ENCODE results near the gene PTPN3. TPM values are rescaled to one million over a fixed set of nuclear protein-coding genes. Genes with fewer than 3 reads are reported as not detected.

Gene PTPN3
- total and polyA plus RNA-seq, 2 donors (not counting 1 experiment from before 2014, with no cell fraction given), result 1.4 to 2.3 TPM

DNA sequence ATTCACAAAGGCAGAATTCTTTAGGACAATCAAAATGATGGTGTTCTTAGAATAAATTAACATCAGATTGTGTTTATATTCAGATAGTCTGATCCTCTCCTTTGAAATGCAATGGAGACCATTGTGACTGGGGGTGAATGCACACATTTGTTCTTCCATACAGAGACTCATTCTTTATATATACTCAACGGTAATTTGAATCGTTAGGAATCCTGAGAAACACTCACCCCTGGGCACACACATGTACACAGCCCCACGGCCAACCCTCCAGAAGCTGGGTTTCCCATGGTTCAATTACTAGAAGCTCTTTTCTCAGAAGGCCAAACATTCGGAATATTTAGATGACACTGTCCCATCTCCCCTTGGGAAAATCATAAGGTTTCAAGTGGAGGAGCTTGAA lies 119.8 kb downstream of the PTPN3 start:
- H3K4me1 ChIP-seq (ENCODE audit: control insufficient read depth, extremely low read depth, insufficient read depth, low read length), result no peaks in the 10 kb centered on the region
- no peaks in the 10 kb centered on the region for H3K9me3 ChIP-seq (ENCODE audit: control insufficient read depth, insufficient read depth, low read depth, low read length)
- H3K36me3 ChIP-seq (ENCODE audit: control insufficient read depth, insufficient read depth, low read length), result no peaks in the 10 kb centered on the region
- no peak overlapping the region for H3K9ac ChIP-seq (ENCODE audit: insufficient read depth, low read length)
- no peaks in the 10 kb centered on the region for H3K79me2 ChIP-seq (ENCODE audit: control insufficient read depth, insufficient read depth, low read length)
- no peak overlapping the region for H3K27ac ChIP-seq (ENCODE audit: insufficient read depth, low read length)
- no peak for TF ChIP-seq EZH2 (IDR thresholded peaks at IDR 0.05; ENCODE audit: low read length, missing control alignments)
- TF ChIP-seq, protein P1, sequence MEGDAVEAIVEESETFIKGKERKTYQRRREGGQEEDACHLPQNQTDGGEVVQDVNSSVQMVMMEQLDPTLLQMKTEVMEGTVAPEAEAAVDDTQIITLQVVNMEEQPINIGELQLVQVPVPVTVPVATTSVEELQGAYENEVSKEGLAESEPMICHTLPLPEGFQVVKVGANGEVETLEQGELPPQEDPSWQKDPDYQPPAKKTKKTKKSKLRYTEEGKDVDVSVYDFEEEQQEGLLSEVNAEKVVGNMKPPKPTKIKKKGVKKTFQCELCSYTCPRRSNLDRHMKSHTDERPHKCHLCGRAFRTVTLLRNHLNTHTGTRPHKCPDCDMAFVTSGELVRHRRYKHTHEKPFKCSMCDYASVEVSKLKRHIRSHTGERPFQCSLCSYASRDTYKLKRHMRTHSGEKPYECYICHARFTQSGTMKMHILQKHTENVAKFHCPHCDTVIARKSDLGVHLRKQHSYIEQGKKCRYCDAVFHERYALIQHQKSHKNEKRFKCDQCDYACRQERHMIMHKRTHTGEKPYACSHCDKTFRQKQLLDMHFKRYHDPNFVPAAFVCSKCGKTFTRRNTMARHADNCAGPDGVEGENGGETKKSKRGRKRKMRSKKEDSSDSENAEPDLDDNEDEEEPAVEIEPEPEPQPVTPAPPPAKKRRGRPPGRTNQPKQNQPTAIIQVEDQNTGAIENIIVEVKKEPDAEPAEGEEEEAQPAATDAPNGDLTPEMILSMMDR (conservative IDR thresholded peaks at IDR 0.05 in 1 of 2, IDR thresholded peaks at IDR 0.05 in 1 of 2; ENCODE audit: low read depth in 1 of 2, low read length in 2 of 2), result no peak
- no peak overlapping the region for H3K4me3 ChIP-seq (replicated peaks in 1 of 4; ENCODE audit: control extremely low read depth in 1 of 4, insufficient read depth in 1 of 4, low read depth in 3 of 4, low read length in 4 of 4)
- H4K20me1 ChIP-seq (ENCODE audit: control insufficient read depth, extremely low read depth, insufficient read depth, low read length), result no peaks in the 10 kb centered on the region
- no peak for DNase-seq (ENCODE audit: low read depth in 2 of 2)
- no peaks in the 10 kb centered on the region for H3K27me3 ChIP-seq (ENCODE audit: control insufficient read depth, insufficient read depth, low read length)
- no peak overlapping the region for H3K4me2 ChIP-seq (ENCODE audit: extremely low read depth, insufficient read depth, low read length)
- H2AFZ ChIP-seq (ENCODE audit: low read length), result no peak overlapping the region

DNA sequence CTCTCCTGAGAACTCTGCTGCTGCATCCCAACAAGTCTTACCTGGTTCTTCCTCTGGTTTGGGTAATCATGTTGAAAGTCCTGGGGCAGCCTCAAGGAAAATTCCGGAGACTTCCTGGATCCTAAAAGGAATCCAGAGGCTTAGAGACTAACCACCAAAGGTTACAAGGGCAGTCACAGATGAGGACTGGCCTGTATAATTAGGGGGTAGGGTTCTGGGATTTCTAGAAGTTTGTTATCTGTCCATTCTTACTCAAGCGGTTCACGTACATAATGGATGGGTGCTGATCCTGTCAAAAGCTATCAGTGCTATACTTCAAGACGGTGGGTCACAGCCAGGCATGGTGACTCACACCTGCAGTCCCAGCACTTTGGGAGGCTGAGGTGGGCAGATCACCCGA lies 125.9 kb downstream of the PTPN3 start:
- Histone ChIP-seq H4K20me1 (ENCODE audit: control insufficient read depth, extremely low read depth, insufficient read depth, low read length) (no peaks in the 10 kb centered on the region), H2AFZ (ENCODE audit: low read length) (no peak overlapping the region), H3K79me2 (ENCODE audit: control insufficient read depth, insufficient read depth, low read length) (no peaks in the 10 kb centered on the region), H3K4me2 (ENCODE audit: extremely low read depth, insufficient read depth, low read length) (no peak overlapping the region), H3K9me3 (ENCODE audit: control insufficient read depth, insufficient read depth, low read depth, low read length) (no peaks in the 10 kb centered on the region), H3K9ac (ENCODE audit: insufficient read depth, low read length) (no peak overlapping the region), H3K36me3 (ENCODE audit: control insufficient read depth, insufficient read depth, low read length) (no peaks in the 10 kb centered on the region), H3K27ac (ENCODE audit: insufficient read depth, low read length) (no peak overlapping the region), H3K27me3 (ENCODE audit: control insufficient read depth, insufficient read depth, low read length) (no peaks in the 10 kb centered on the region), H3K4me1 (ENCODE audit: control insufficient read depth, extremely low read depth, insufficient read depth, low read length) (no peaks in the 10 kb centered on the region), H3K4me3 (replicated peaks in 1 of 4; ENCODE audit: control extremely low read depth in 1 of 4, insufficient read depth in 1 of 4, low read depth in 3 of 4, low read length in 4 of 4) (no peak overlapping the region)
- TF ChIP-seq, protein P1 (conservative IDR thresholded peaks at IDR 0.05 in 1 of 2, IDR thresholded peaks at IDR 0.05 in 1 of 2; ENCODE audit: low read depth in 1 of 2, low read length in 2 of 2), result no peak
- no peak for TF ChIP-seq EZH2 (IDR thresholded peaks at IDR 0.05; ENCODE audit: low read length, missing control alignments)
- DNase-seq (ENCODE audit: low read depth in 2 of 2), result no peak

DNA sequence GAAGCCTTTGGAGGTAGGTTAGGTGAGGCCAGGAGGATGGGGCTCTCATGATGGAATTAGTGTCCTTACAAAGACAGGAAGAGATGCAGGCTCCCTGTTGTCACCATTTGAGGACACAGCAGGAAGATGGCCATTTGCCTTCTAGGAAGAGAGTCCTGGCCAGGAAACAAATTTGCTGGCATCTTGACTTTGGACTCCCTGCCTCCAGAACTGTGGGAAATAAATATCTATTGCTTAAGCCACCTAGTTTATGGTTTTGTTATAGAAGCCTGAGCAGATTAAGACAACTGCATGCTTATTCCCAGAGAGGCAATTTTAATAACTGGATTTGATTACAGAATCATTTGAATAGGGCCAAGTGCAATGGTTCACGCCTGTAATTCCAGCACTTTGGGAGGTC lies 126.7 kb downstream of the PTPN3 start:
- TF ChIP-seq EZH2 (IDR thresholded peaks at IDR 0.05; ENCODE audit: low read length, missing control alignments), result no peak
- TF ChIP-seq, protein P1 (conservative IDR thresholded peaks at IDR 0.05 in 1 of 2, IDR thresholded peaks at IDR 0.05 in 1 of 2; ENCODE audit: low read depth in 1 of 2, low read length in 2 of 2), result no peak
- Histone ChIP-seq H3K27me3 (ENCODE audit: control insufficient read depth, insufficient read depth, low read length) (no peaks in the 10 kb centered on the region), H3K9me3 (ENCODE audit: control insufficient read depth, insufficient read depth, low read depth, low read length) (no peaks in the 10 kb centered on the region), H4K20me1 (ENCODE audit: control insufficient read depth, extremely low read depth, insufficient read depth, low read length) (no peaks in the 10 kb centered on the region), H3K36me3 (ENCODE audit: control insufficient read depth, insufficient read depth, low read length) (no peaks in the 10 kb centered on the region), H3K27ac (ENCODE audit: insufficient read depth, low read length) (no peak overlapping the region), H3K4me2 (ENCODE audit: extremely low read depth, insufficient read depth, low read length) (no peak overlapping the region), H2AFZ (ENCODE audit: low read length) (no peak overlapping the region), H3K4me3 (replicated peaks in 1 of 4; ENCODE audit: control extremely low read depth in 1 of 4, insufficient read depth in 1 of 4, low read depth in 3 of 4, low read length in 4 of 4) (no peak overlapping the region), H3K4me1 (ENCODE audit: control insufficient read depth, extremely low read depth, insufficient read depth, low read length) (no peaks in the 10 kb centered on the region), H3K9ac (ENCODE audit: insufficient read depth, low read length) (no peak overlapping the region), H3K79me2 (ENCODE audit: control insufficient read depth, insufficient read depth, low read length) (no peaks in the 10 kb centered on the region)
- no peak for DNase-seq (ENCODE audit: low read depth in 2 of 2)
